ACHN (cell line): ENCODE data around the gene ZBTB8A.

ENCODE experiments used
- DNase-seq: peaks from one replicate; pipeline ENCODE4 v3.0.0-alpha.2; 2015
- in situ Hi-C: cut with HindIII; loops from 2 replicates; pipeline ENCODE4 v1.10.0; 2017; ENCODE audit warnings: low sequenced_read_pairs, low pct_ligation_motif_present, low pct_unique_long_range_greater_than_20kb

ZBTB8A gene

GRCh38 chr1:32538887-32539583 is at the start of gene ZBTB8A:
Gene ZBTB8A, plus strand, starts transcription at chr1:32539427. Its CDS starts 53,505 bp downstream, at chr1:32592932.
- in situ Hi-C loops = no loop called here
- DNase-seq = peak; percentile 39

DNA sequence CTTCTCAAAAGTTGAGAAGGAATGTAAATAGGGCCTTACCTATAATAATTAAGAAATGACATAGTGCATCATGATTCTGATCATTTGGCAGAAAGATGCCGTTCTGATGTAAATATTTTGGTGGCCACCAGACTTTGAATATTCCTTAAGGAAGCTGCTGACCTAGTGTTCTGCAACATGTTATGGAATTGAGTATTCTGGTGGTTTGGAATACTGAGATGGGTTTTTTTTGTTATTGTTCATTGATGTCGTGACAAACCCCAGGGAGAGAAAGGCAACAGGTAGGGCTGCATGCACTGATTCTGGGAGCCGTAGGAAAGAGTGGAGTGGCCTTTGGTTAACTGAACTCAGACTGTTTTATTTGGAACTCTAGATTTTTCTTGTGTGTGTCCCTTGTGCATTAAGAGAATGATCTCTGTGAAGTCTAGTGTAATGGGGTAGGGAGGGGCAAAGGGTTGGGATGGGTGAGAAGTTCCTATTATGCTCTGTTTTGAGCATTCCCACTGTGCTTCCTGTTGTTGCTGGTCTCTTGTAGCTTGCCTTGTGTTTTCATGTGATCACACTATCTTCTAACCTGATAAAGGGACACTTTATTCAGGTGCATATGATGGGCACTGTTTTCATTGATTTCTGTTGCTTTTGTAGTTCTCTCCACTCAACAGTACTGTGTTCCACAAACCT is 49.3 kb upstream of the ZBTB8A start:
- in situ Hi-C loops = no loop called here
- DNase-seq = no peak

DNA sequence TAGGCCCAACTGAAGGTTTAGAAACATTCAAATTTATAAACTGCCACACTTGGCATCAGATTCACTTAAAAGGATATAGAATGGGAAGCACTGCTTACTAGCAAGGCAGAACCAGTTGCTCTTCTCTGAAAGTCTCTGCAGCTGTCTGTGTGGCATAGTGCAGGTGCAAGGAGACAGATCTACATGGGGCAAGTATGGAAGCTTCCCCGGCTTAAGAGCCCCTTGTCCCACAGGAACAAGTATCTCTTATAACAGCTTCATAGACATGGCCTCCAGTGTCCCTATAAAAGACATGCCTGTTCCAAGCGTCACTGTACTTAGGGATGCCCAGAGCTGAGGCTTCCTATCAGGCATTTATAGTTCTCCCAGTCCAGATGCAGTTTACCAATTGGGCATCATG is 47.8 kb upstream of the ZBTB8A start:
- in situ Hi-C loops = no loop called here

DNA sequence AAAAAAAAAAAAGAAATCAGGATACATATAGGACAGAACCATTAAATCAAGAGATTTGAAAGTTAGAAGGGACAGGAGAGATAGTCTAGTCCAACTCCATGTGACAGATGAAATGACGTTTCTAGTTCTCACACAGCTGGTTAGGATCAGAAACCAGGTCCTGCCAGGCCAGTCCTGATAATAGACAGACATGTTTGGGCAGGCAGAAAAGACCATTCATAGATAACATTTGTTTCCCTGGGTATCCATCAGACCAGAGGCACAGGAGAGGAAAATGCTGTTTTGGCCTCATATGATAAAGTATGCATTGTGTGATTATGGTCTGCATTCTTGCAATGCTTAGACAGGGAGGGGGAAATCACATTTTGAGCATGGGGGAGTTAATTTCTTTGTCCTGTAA is 45.0 kb upstream of the ZBTB8A start:
- DNase-seq = no peak
- in situ Hi-C loops = no loop called here

More for the DNA sequence above, 47.8 kb upstream of the ZBTB8A start:
- DNase-seq = no peak

DNA sequence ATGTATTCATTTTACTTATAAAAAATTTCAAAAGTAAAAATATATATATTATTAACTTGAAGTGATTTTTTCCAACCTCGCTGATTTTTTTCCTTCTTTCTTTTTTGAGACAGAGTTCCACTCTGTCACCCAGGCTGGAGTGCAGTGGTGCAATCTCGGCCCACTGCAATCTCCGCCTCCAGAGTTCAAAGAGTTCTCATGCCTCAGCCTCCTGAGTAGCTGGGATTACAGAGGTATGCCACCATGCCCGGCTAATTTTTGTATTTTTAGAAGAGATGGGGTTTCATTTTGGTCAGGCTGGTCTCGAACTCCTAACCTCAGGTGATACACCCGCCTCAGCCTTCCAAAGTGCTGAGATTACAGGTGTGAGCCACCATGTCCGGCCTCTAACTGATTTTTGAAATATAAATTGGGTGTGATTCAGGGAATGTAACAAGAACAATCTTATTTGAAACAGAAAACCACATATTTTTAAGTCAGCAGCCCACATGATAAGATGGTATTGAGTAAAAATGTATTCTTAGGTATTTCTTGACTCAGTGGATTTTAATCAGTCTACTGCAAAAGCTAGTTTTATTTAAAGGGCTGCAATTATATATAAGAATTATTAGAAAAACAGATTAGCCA is 44.4 kb upstream of the ZBTB8A start:
- in situ Hi-C loops = no loop called here
- DNase-seq = no peak

DNA sequence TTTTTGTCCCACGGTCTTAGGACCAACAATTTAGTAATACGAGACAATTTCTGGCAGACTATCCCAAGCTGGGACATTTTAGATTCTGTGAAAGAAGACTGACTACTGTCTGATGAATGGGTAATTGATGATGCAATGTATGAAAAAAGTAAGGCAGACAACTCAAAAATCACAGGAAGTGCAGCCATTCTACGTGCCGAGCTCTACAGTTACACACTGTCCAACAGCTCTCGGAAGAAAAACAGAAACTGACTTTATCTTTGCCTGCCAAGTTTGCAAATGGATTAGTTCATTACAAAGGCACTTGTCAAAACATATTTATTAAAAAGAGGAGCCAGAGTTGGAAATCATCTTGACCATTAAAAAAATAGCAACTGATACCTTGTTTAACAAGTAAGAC is 43.1 kb upstream of the ZBTB8A start:
- no peak for DNase-seq
- in situ Hi-C loops = no loop called here

- DNase-seq = no peak
- in situ Hi-C loops = no loop called here
These were observed 40.5 kb upstream of the ZBTB8A start for GRCh38 chr1:32498751-32499150.

GRCh38 chr1:32500387-32501209 is 38.6 kb upstream of the ZBTB8A start:
- in situ Hi-C loops = no loop called here
- peak; percentile 63 for DNase-seq

GRCh38 chr1:32501865-32502264 is 37.4 kb upstream of the ZBTB8A start:
- in situ Hi-C loops = no loop called here
- DNase-seq = no peak

DNA sequence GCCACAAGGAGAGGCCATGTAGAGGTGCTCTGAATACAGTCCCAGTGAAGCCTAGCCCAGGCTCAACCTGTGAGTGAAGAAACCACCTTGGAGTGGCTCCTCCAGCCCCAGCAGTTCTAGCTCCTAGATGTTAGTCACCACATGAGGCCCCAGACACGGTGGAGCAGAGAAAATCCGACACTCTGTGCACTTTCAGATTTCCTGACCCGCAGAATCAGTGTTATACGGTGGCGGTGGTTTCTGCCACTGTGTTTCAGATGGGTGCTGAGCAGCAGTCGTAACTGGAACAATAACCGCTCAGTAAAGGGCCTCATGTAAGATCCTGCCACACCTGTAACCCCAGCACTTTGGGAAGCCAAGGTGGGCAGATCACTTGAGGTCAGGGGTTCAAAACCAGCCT is 36.1 kb upstream of the ZBTB8A start:
- in situ Hi-C loops = no loop called here
- no peak for DNase-seq

- in situ Hi-C loops = no loop called here
- DNase-seq = no peak
These were observed 32.2 kb upstream of the ZBTB8A start for GRCh38 chr1:32507021-32507420.

GRCh38 chr1:32508761-32509160 is 30.5 kb upstream of the ZBTB8A start:
- no peak for DNase-seq
- in situ Hi-C loops = no loop called here

DNA sequence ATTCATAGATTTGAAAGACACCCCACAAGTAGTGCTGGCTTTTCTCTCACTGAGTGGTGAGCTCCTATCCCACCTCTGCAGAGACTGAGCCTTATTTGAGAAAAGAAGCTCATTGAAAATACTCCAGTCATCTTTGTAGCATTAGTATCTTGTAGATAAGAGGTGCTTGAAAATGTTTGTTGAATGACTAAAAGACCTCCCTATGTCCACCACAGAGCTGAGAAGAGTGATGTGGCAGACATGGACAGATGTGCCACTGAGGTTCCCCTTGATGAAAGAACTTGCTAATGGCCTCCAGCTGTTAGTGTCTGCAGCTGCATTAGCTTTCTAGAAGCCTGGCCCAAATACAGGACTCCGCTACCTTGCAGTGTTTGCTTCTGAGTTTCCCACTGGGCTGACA is 29.3 kb upstream of the ZBTB8A start:
- in situ Hi-C loops = no loop called here
- no peak for DNase-seq

DNA sequence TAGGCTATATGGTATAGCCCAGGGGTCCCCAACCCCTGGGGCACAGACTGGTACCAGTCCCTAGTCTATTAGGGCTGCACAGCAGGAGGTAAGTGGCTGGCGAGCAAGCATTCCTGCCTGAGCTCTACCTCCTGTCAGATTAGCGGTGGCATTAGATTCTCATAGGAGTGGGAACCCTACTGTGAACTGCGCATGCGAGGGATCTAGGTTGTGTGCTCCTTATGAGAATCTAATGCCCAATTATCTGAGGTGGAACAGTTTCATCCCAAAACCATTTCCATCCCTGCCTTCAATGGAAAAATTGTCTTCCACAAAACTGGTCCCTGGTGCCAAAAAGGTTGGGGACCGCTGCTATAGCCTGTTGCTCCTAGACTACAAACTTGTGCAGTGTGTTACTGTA is 22.8 kb upstream of the ZBTB8A start:
- in situ Hi-C loops = no loop called here

GRCh38 chr1:32518976-32519375 is 20.3 kb upstream of the ZBTB8A start:
- no peak for DNase-seq
- in situ Hi-C loops = no loop called here

More for the DNA sequence above, 22.8 kb upstream of the ZBTB8A start:
- DNase-seq = no peak

DNA sequence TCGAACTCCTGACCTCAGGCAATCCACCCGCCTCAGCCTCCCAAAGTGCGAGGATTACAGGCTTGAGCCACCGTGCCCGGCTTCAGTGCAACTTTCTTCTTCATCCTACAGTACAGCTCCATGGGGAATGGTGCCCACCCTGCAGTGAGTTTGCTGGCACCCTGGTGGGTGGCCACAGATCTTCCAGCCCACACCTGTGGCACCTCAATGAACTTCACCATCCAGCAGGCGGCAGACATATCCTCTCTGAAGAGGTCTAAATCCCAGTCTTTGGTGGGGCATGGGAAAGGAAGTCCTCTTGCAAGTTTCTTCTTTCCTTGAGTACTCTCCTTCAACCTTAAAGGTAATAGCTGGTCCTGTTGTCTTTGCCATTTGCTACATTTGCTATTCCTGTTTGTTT is 18.1 kb upstream of the ZBTB8A start:
- in situ Hi-C loops = no loop called here
- no peak for DNase-seq

GRCh38 chr1:32525053-32525452 is 14.2 kb upstream of the ZBTB8A start:
- DNase-seq = no peak
- in situ Hi-C loops = no loop called here

DNA sequence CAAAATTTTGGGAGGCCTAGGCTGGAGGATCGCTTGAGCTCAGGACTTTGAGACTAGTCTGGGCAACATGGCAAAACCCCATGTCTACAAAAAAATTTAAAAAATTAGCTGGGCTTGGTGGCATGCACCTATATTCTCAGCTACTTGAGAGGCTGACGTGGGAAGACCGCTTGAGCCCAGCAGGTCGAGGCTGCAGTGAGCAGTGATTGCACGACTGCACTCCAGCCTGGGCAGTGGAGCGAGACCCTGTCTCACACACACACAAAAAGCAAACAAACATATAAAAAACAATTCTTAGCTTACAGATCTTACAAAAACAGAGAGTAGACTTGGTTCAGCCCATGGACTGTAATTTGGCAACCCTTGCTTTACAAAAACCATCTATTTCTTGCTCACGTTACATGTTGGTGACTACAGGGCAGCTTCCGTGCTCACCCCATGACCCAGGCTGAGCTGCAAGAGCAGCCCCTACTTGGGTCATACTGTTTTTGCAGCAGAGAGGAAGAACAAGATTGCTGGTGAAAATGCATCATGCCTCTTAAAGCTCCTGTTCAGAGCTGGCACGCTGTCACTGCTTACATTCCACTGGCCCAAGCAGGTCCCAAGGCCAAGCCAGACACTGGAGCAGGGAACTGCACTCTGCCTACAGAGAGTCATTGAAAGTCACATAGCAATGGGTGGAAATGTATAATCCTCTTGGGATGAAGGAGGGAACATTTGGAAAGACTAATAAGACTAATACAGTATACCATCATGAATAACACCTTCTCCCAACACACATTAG is 13.4 kb upstream of the ZBTB8A start:
- in situ Hi-C loops = no loop called here
- DNase-seq = no peak
